Heart left ventricle (tissue), 13 donors: ENCODE results near the gene CSTF2T.

Experiments used
- POLR2A ChIP-seq, 2 donors: fragments of 450-650 bp; IDR thresholded peaks; one replicate each; pipeline ENCODE4 v1.6.1; 2017; ENCODE audit warnings: antibody characterized with exemption in 2 of 2, mild to moderate bottlenecking in 2 of 2, moderate library complexity in 2 of 2
- TF ChIP-seq, protein P1 (sequence below), 12 donors: fragments of 200-600 bp; sonication (generic) in 4 of 12; IDR thresholded peaks; one replicate each; pipeline versions ENCODE4 v1.5.0 to v1.8.0; 2018 to 2022; ENCODE audit warnings: antibody characterized with exemption in 12 of 12, mild to moderate bottlenecking in 5 of 12
- donor health status: ischemic (EF 13 %, LVEDD 7.1; RV severe dilation, severe dysfunction).
- donor health status: DM: no; HTN: yes; CAD: no.
- donor health status: DM: no; HTN: no; CAD: no.
- donor health status: ischemic (EF 25% LVEDD 6.9; RV normal size, moderate dysfunction).
- donor health status: ischemic (EF 25% LVEDD 5.7; RV mildly dilated, moderate dysfunction).
- donor health status: ischemic (EF 35%, LVEDD 5.7; RV mildly dilated, moderate dysfunction).
- donor health status: nonischemic (EF 11% LVEDD 7.7; RV severe dilation, severe dysfunction).
- donor health status: DM: yes; HTN: yes; CAD: no.
- donor health status: PGD.
- donor health status: ischemic (EF 29% LVEDD 5.4; RV normal size, mild dysfunction).
- donor health status: nonischemic (EF 23%, LVEDD 6.1; RV moderate dilation, normal function).

- TF ChIP-seq, protein P1, sequence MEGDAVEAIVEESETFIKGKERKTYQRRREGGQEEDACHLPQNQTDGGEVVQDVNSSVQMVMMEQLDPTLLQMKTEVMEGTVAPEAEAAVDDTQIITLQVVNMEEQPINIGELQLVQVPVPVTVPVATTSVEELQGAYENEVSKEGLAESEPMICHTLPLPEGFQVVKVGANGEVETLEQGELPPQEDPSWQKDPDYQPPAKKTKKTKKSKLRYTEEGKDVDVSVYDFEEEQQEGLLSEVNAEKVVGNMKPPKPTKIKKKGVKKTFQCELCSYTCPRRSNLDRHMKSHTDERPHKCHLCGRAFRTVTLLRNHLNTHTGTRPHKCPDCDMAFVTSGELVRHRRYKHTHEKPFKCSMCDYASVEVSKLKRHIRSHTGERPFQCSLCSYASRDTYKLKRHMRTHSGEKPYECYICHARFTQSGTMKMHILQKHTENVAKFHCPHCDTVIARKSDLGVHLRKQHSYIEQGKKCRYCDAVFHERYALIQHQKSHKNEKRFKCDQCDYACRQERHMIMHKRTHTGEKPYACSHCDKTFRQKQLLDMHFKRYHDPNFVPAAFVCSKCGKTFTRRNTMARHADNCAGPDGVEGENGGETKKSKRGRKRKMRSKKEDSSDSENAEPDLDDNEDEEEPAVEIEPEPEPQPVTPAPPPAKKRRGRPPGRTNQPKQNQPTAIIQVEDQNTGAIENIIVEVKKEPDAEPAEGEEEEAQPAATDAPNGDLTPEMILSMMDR (IDR thresholded peaks at IDR 0.05), result no peak
- TF ChIP-seq POLR2A (IDR thresholded peaks at IDR 0.05), result no peak
Observed at GRCh38 chr10:51653025-51653424, 46.4 kb downstream of the CSTF2T start.
